Mucosa of stomach (tissue), 1 donor: ENCODE measurements around the gene ASGR1.
A peak's percentile ranks its signal among the peaks of the same experiment; 100 is the strongest.
"Not testable (repeated sequence)": the region's sequence is repeated elsewhere in the genome, so short reads cannot be mapped to it uniquely, and the experiment has no call there.

Source experiments
- H3K27me3 ChIP-seq: one replicate; pipeline ENCODE4 v1.7.0; 2013; ENCODE audit warnings: mild to moderate bottlenecking, low read length; ENCODE audit not compliant: control insufficient read depth, insufficient read depth
- H3K36me3 ChIP-seq: one replicate; pipeline ENCODE4 v1.7.0; 2013; ENCODE audit warnings: low read length; ENCODE audit not compliant: control insufficient read depth, insufficient read depth
- H3K4me1 ChIP-seq: one replicate; pipeline ENCODE4 v1.7.0; 2013; ENCODE audit warnings: mild to moderate bottlenecking, low read length; ENCODE audit not compliant: control insufficient read depth, insufficient read depth
- H3K4me3 ChIP-seq: one replicate; pipeline ENCODE4 v1.7.0; 2013; ENCODE audit warnings: low read length
- H3K9ac ChIP-seq: one replicate; pipeline ENCODE4 v1.7.0; 2013; ENCODE audit warnings: mild to moderate bottlenecking, low read length, moderate library complexity
- H3K9me3 ChIP-seq: one replicate; pipeline ENCODE4 v1.7.0; 2013; ENCODE audit warnings: mild to moderate bottlenecking, low read length, moderate library complexity; ENCODE audit not compliant: control insufficient read depth
- donor health status: Pancreatic carcinoma.

ASGR1 gene

DNA sequence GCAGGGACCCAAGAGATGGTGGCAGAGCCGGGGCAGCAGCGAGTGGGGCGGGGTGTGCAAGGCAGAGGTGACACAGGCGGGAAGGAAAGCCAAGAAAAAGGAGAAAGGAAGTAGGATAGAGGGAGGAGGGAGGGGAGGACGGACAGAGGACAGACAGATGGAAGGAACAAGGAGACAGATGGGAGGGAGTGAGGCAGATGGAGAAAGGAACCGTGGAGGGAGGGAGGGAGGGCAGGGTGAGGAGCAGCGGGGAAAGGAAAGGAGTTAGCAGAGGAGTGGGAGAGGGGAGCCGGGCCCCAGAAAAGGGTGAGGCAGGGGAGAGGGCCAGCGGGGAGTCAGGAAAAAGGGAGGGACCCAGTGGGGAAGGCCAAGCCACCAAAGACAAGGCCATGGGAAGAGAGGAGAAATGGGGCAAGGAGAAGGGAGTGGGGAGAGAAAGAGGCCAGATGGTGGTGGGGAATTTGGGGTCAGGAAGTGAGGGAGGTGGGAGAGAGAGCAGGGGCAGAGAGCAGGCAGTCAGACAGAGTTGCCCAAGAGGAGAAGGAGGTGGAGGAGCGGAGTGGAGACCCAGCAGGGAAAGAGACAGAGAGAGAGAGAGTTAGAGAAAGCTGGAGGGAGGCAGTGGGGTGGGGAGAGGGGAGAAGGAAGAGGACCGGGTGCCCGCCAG is 13.2 kb upstream of the ASGR1 start:
- Histone ChIP-seq H3K27me3 (no peaks in the 10 kb centered on the region), H3K9me3 (no peaks in the 10 kb centered on the region), H3K36me3 (no peaks in the 10 kb centered on the region), H3K9ac (no peak overlapping the region), H3K4me1 (no peaks in the 10 kb centered on the region), H3K4me3 (no peak overlapping the region)

DNA sequence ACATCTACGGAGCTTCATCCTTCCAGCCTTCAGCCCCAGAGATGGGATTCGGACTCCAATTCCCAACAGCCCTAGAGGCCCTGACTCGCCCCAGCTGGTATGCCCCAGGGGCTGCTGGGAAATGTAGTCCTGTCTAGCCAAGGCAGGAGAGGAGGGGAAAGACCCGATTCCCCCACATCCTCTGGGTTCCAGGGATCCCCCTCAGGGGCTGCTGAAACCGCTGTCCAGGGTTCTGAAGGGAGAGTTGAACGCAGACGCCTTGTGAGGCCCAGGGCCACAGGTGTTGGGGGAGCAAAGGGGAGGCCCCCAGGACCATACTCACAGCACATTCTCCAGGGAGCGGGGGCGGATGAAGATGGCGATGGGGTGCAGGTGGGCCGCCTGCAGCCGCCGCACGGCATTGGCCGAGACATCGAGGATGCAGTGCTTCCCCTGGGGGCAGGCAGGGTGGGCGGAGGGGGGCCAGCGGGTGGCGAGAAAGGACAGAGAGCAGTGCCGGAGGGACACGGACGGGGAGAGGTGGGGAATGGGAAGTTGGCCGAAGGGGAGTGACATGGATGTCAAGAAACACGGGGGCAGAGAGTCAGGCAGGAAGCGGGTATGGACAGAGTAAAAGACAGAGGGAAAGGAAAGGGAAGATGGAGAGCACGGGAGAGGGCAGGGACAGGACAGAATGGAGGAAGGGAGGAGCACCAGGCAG is 12.6 kb upstream of the ASGR1 start:
- H3K9me3 ChIP-seq: no peaks in the 10 kb centered on the region
- no peak overlapping the region for H3K4me3 ChIP-seq
- H3K27me3 ChIP-seq: no peaks in the 10 kb centered on the region
- no peaks in the 10 kb centered on the region for H3K36me3 ChIP-seq
- no peak overlapping the region for H3K9ac ChIP-seq
- no peaks in the 10 kb centered on the region for H3K4me1 ChIP-seq

DNA sequence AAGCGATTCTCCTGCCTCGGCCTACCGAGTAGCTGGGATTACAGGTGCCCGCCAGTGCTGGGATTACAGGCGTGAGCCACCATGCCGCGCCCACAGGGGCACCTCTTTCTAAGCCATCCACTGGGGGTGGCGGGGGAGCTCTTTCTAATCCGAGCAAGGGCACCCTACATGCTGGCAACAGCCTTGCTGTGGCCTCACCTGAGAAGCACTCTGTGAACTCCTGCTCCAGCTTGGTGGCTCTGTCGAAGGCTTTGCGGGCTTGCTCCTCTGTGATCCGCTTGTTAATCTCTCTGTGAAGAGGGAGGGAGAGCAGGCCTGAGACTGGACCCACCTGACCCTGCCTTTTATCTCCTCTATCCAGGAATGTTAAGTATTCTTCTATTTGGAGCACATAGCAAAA is 11.9 kb upstream of the ASGR1 start:
- no peak overlapping the region for H3K9ac ChIP-seq
- H3K36me3 ChIP-seq: no peaks in the 10 kb centered on the region
- H3K4me1 ChIP-seq: no peaks in the 10 kb centered on the region
- no peaks in the 10 kb centered on the region for H3K9me3 ChIP-seq
- no peak overlapping the region for H3K4me3 ChIP-seq
- H3K27me3 ChIP-seq: no peaks in the 10 kb centered on the region

DNA sequence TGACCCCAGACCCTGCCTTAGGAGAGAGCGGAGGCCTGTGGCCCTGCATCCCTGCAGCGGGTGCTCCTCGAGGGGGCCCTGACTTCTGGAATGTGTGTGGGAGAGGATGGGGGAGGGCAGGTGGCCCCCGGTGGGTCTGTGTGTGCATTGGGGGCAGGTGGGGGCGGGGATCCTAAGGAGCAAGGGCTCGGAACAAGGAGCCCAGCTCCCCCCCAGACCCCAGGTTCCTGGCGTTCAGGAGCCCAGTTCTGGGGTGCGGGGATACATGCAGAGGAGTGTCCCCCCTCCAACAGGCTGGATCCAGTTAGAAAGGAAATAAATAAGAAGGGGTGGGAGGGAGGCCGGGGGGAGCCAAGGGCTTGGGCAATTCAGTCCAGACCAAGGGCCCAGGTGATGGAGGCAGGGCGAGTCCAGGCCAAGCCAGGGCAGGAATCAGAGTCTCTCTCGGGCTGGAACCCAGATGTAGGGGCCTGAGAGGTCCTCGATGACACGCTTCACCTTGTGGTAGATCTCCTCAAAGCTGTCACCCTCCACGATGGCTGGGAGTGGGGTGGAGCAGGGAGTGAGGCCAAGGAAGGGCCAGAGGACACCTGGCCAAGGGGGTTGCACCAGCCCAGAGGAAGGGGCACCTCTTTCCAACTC is 11.2 kb upstream of the ASGR1 start:
- H3K36me3 ChIP-seq: no peaks in the 10 kb centered on the region
- H3K27me3 ChIP-seq: no peaks in the 10 kb centered on the region
- H3K9me3 ChIP-seq: no peaks in the 10 kb centered on the region

DNA sequence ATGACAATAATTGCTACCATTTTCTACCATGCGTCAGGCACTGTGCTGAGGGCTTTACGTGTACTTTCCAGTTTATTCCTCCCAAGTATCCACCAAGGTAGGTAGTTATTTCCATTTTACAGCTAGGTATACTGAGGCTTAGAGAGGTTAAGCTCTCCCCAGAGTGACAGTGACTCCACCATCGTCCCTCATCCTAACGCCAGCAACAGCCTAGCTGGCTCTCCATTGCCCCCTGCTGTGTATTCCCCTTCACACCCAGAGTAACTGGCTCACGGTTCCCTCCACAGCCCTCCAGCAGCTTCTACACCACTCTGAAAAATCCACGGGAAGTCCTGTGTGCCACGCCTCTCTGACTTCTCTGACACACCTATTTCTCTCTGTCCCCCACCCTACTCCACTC is 7.1 kb upstream of the ASGR1 start:
- H3K4me1 ChIP-seq: no peaks in the 10 kb centered on the region
- H3K36me3 ChIP-seq: no peaks in the 10 kb centered on the region
- no peak overlapping the region for H3K9ac ChIP-seq
- H3K27me3 ChIP-seq: no peaks in the 10 kb centered on the region
- no peaks in the 10 kb centered on the region for H3K9me3 ChIP-seq
- H3K4me3 ChIP-seq: no peak overlapping the region

More for the DNA sequence above, 11.2 kb upstream of the ASGR1 start:
- H3K4me3 ChIP-seq: no peak overlapping the region
- no peak overlapping the region for H3K9ac ChIP-seq
- no peaks in the 10 kb centered on the region for H3K4me1 ChIP-seq

DNA sequence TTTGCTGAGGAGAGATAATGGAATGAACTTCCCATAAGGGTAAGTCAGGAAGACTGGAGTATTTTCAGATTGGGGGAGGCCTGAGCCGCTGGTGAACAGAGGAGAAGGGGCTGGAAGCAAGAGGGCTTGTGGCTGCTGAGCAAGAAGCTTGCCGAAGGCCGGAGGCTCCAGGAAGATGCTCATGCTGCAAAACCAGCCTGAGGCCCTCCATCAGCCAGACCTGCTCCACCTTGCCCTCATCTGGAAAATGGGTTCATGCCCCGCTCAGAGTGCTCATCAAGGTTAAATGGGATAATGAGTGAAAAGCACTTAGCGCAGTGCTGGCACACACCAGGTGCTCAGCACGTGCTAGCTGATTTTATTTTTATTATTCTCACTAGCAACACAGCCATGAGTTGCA is 5.5 kb upstream of the ASGR1 start:
- Histone ChIP-seq H3K4me3 (no peak overlapping the region), H3K27me3 (no peaks in the 10 kb centered on the region), H3K9ac (no peak overlapping the region), H3K36me3 (no peaks in the 10 kb centered on the region), H3K9me3 (no peaks in the 10 kb centered on the region), H3K4me1 (no peaks in the 10 kb centered on the region)

DNA sequence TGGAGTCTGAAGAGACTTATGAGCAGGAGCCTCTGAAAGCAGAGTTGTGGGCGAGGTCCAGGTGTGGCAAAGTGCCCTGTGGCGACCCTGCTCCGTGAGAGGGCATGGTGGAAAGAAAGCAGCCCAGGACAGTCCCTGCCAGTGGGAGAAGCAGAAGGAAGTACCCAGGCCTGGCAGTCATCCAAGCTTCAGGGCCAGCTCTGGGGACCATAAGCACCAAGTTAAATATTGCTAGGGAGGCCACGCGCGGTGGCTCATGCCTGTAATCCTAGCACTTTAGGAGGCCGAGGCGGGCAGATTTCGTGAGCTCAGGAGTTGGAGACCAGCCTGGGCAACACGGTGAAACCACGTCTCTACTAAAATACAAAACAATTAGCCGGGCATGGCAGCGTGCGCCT is 4.9 kb upstream of the ASGR1 start:
- Histone ChIP-seq H3K36me3 (no peaks in the 10 kb centered on the region), H3K27me3 (no peaks in the 10 kb centered on the region), H3K9me3 (no peaks in the 10 kb centered on the region), H3K4me1 (no peaks in the 10 kb centered on the region), H3K9ac (no peak overlapping the region), H3K4me3 (no peak overlapping the region)

DNA sequence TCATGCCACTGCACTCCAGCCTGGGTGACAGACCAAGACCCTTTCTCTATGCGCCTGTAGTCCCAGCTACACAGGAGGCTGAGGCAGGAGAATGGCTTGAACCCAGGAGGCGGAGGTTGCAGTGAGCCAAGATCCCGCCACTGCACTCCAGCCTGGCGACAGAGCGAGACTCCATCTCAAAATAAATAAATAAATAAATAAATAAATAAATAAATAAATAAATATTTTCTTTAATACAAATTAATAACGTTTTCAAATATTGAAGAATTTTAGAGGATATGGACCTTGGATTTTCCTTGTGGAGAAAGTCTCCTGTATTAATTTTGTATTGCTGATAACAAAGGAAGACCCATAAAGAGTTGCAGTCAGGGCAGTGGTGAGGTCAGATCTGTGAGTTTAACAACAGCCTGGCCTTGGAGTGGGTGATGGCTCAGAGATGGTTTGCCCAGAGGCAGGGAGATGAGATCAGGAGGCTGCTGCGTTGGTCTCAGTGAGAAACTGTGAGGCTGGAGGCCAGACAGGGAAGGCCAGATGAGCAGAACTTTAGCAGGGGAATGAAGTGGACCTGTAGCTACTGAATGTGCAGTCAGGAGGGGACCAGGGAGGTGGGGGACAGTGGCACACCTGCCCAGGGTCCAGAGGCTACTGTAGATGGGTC is 4.4 kb upstream of the ASGR1 start:
- Histone ChIP-seq H3K36me3 (no peaks in the 10 kb centered on the region), H3K9me3 (no peaks in the 10 kb centered on the region), H3K27me3 (peaks cover under 1% of the 10 kb centered on the region), H3K4me1 (no peaks in the 10 kb centered on the region), H3K4me3 (no peak overlapping the region), H3K9ac (no peak overlapping the region)

DNA sequence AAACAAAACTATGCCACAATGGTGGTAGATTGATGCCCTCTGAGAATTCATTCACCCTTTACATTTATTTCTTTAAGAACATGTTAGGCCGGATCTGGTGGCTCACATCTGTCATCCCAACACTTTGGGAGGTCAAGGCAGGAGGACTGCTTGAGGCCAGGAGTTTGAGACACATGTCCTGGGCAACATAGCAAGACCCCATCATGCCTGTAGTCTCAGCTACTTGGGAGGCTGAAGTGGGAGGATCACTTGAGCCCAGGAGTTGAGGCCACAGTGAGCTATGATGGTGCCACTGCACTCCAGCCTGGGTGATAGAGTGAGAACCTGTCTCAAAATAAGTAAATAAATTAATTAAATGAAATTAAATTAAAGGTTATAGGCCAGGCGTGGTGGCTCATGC is 2.9 kb upstream of the ASGR1 start:
- not testable (repeated sequence) for H3K4me3 ChIP-seq, H3K9me3 ChIP-seq, H3K36me3 ChIP-seq, H3K9ac ChIP-seq
- peaks cover 14% of the 10 kb centered on the region for H3K27me3 ChIP-seq
- peaks cover 12% of the 10 kb centered on the region for H3K4me1 ChIP-seq

DNA sequence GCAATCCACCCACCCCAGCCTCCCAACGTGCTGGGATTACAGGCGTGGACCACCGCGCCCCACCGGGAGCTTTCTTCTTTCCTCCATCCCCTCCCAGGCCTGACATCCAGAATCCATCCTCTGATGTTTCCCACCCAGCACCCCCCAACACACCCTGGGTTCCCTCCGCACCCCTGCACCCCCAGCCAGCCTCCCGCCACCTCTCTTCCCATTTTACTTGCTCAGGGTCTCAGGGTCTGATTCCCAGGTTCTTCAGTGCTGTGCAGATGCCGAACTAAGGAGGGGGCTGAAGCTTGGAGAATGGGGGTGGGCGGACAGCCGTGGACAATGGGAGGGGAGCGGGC is 225 bp downstream of the ASGR1 start:
- Histone ChIP-seq H3K4me3 (no peak overlapping the region), H3K4me1 (peaks cover 22% of the 10 kb centered on the region), H3K27me3 (peaks cover 26% of the 10 kb centered on the region), H3K9me3 (no peaks in the 10 kb centered on the region), H3K36me3 (no peaks in the 10 kb centered on the region), H3K9ac (no peak overlapping the region)

DNA sequence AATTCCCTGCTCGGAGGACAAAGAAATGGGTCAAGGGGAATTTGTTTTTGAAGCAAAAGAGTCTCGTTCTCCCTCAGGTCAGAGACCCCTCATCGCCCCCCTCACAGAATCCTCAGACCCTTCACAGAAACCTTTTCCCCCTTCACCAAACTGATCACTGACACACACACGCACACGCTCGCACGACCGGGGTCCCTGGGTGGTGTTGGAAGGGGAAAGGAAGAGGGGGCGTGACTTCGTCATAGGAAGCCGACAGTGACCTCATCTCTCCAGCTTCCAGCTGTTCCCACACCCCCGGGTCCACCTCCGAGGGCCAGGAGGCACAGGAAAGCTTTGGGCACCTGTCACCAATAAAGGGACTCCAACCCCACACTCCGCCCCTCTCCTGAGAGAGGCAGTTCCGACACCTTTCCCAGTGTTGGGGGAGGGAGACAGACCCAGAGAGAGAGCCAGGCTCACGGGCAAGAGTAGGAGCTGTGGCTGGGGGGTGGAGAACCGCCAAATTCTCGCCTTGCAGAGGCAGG is 1.2 kb downstream of the ASGR1 start:
- no peaks in the 10 kb centered on the region for H3K36me3 ChIP-seq
- H3K4me1 ChIP-seq: peaks cover 26% of the 10 kb centered on the region
- H3K4me3 ChIP-seq: no peak overlapping the region
- peaks cover 29% of the 10 kb centered on the region for H3K27me3 ChIP-seq
- H3K9me3 ChIP-seq: no peaks in the 10 kb centered on the region
- peak overlapping the region; percentile 28 for H3K9ac ChIP-seq
